ENCODE results near the gene BNIP5.

The BNIP5 gene

GRCh38 chr6:36297051-36297450, 39.6 kb downstream of the BNIP5 start:
- DNase-seq (ENCODE audit: low read depth, low spot score): no peak

- DNase-seq (ENCODE audit: low read depth, low spot score): no peak
Observed at GRCh38 chr6:36296240-36296639, 40.4 kb downstream of the BNIP5 start.

GRCh38 chr6:36292170-36292569, 44.5 kb downstream of the BNIP5 start:
- no peak for DNase-seq (ENCODE audit: low read depth, low spot score)

GRCh38 chr6:36290668-36291620, 45.7 kb downstream of the BNIP5 start:
- DNase-seq (ENCODE audit: low read depth, low spot score): no peak

GRCh38 chr6:36289281-36289878, 47.3 kb downstream of the BNIP5 start:
- DNase-seq (ENCODE audit: low read depth, low spot score): no peak

- DNase-seq (ENCODE audit: low read depth, low spot score): no peak
Observed at GRCh38 chr6:36286858-36287257, 49.8 kb downstream of the BNIP5 start.

GRCh38 chr6:36285797-36286196, 50.9 kb downstream of the BNIP5 start:
- DNase-seq (ENCODE audit: low read depth, low spot score): no peak

- DNase-seq (ENCODE audit: low read depth, low spot score): no peak
Observed at GRCh38 chr6:36285187-36285671, 51.5 kb downstream of the BNIP5 start.

- no peak for DNase-seq (ENCODE audit: low read depth, low spot score)
Observed at GRCh38 chr6:36284359-36284758, 52.3 kb downstream of the BNIP5 start.

GRCh38 chr6:36283608-36284007, 53.1 kb downstream of the BNIP5 start:
- DNase-seq (ENCODE audit: low read depth, low spot score): no peak

- DNase-seq (ENCODE audit: low read depth, low spot score): no peak
Observed at GRCh38 chr6:36280983-36281382, 55.7 kb downstream of the BNIP5 start.

GRCh38 chr6:36280467-36280866, 56.2 kb downstream of the BNIP5 start:
- DNase-seq (ENCODE audit: low read depth, low spot score): no peak

GRCh38 chr6:36277946-36278470, 58.7 kb downstream of the BNIP5 start:
- no peak for DNase-seq (ENCODE audit: low read depth, low spot score)

GRCh38 chr6:36276581-36277536, 59.8 kb downstream of the BNIP5 start:
- no peak for DNase-seq (ENCODE audit: low read depth, low spot score)

- DNase-seq (ENCODE audit: low read depth, low spot score): no peak
Observed at GRCh38 chr6:36273802-36274514, 62.7 kb downstream of the BNIP5 start.

- DNase-seq (ENCODE audit: low read depth, low spot score): no peak
Observed at GRCh38 chr6:36273067-36273466, 63.6 kb downstream of the BNIP5 start.

- no peak for DNase-seq (ENCODE audit: low read depth, low spot score)
Observed at GRCh38 chr6:36272234-36272633, 64.5 kb downstream of the BNIP5 start.

- no peak for DNase-seq (ENCODE audit: low read depth, low spot score)
Observed at GRCh38 chr6:36269834-36270705, 66.6 kb downstream of the BNIP5 start, which contains the start of gene PNPLA1. Gene PNPLA1 (plus strand): TSS chr6:36270060. CDS start chr6:36270460, 400 bp downstream.

- no peak for DNase-seq (ENCODE audit: low read depth, low spot score)
Observed at GRCh38 chr6:36268478-36269275, 68.0 kb downstream of the BNIP5 start.
